K562 (cell line): ENCODE data around the gene COQ7. TPM values are rescaled to one million over a fixed set of nuclear protein-coding genes. Genes with fewer than 3 reads are reported as not detected.

Experiments used
- BHLHE40 ChIP-seq: IDR thresholded peaks from 2 replicates; pipeline ENCODE4 v1.6.1; 2011; ENCODE audit warnings: low read length, improper control_type of control experiment
- HDGF ChIP-seq: fragments of 450-650 bp; IDR thresholded peaks from 2 replicates; pipeline ENCODE4 v1.6.1; 2016
- KAT8 ChIP-seq: fragments of 450-650 bp; IDR thresholded peaks from 2 replicates; pipeline ENCODE4 v1.6.1; 2016; ENCODE audit warnings: low read depth, mild to moderate bottlenecking
- LCOR ChIP-seq: sonication (generic); formaldehyde crosslinking; IDR thresholded peaks from 2 replicates; pipeline ENCODE4 v1.8.0; 2022; ENCODE audit warnings: mild to moderate bottlenecking, missing genetic modification reagents
- LEF1 ChIP-seq: fragments of 450-650 bp; IDR thresholded peaks from 2 replicates; pipeline ENCODE4 v1.6.1; 2016; ENCODE audit warnings: mild to moderate bottlenecking
- MYNN ChIP-seq, 2 experiments: sonication (generic); formaldehyde crosslinking in 1 of 2; IDR thresholded peaks; 2 replicates each; pipeline versions ENCODE4 v1.5.0 to v1.6.1; 2016 to 2020; ENCODE audit warnings: antibody characterized with exemption in 1 of 2, missing genetic modification reagents in 1 of 2
- SMARCE1 ChIP-seq: fragments of 450-650 bp; IDR thresholded peaks from 2 replicates; pipeline ENCODE4 v1.7.1; 2016; ENCODE audit warnings: mild to moderate bottlenecking
- XRCC3 ChIP-seq: fragments of 450-650 bp; IDR thresholded peaks from 2 replicates; pipeline ENCODE4 v1.6.1; 2017; ENCODE audit warnings: mild to moderate bottlenecking, moderate library complexity
- ZMIZ1 ChIP-seq, 2 experiments: fragments of 150-350 bp in 1 of 2; IDR thresholded peaks; 2 replicates each; pipeline ENCODE4 v1.6.1; 2012 to 2016; ENCODE audit warnings: low read depth in 2 of 2, low read length in 2 of 2, mild to moderate bottlenecking in 1 of 2, moderate library complexity in 1 of 2
- polyA plus RNA-seq, 8 experiments: library from polyadenylated mRNA; depleted of rRNA in 4 of 8; stranded (reverse) in 5 of 8; unstranded in 3 of 8; fragments of >200 nt; fragmentation: Nextera tagmentation in 2 of 8; fragmentation: Illumina TruSeq in 1 of 8; extraction: Ambion mirVana in 2 of 8; extraction: Trizol in 1 of 8; gene quantifications; 2 replicates each; pipeline versions ENCODE4 v1.2.1 to v1.2.3, GENCODE V29; 2011 to 2014; ENCODE audit warnings: inconsistent platforms in 1 of 8, missing spikeins in 1 of 8
- total RNA-seq, 7 experiments: library from RNA; depleted of rRNA in 6 of 7; stranded (reverse); fragments of >200 nt in 6 of 7; fragmentation: Illumina TruSeq in 2 of 7; extraction: Trizol in 2 of 7; gene quantifications; 2 replicates each; pipeline versions ENCODE4 v1.2.1 to v1.2.3, GENCODE V29; 2011 to 2021; ENCODE audit warnings: low replicate concordance in 1 of 7
- TF ChIP-seq, protein P1 (sequence below): sonication (generic); formaldehyde crosslinking; IDR thresholded peaks from 2 replicates; pipeline ENCODE4 v1.8.1; 2023; ENCODE audit warnings: mild to moderate bottlenecking, missing genetic modification reagents
- TF ChIP-seq, protein P2 (sequence below): sonication (generic); formaldehyde crosslinking; IDR thresholded peaks from 2 replicates; pipeline ENCODE4 v1.8.0; 2023; ENCODE audit warnings: missing genetic modification reagents, mild to moderate bottlenecking, borderline replicate concordance
- TF ChIP-seq, protein P3 (sequence below), 2 experiments: fragments of 450-650 bp; IDR thresholded peaks; 2 replicates each; pipeline ENCODE4 v1.6.1; 2018; ENCODE audit warnings: mild to moderate bottlenecking in 2 of 2, low read depth in 1 of 2; ENCODE audit not compliant: partially characterized antibody in 2 of 2

The COQ7 gene
- total and polyA plus RNA-seq, 9 of the 15 experiments (the other 6 are each of a cell fraction or from before 2014, with no cell fraction given), result 2.3 to 26.1 (median 15.2) TPM

DNA sequence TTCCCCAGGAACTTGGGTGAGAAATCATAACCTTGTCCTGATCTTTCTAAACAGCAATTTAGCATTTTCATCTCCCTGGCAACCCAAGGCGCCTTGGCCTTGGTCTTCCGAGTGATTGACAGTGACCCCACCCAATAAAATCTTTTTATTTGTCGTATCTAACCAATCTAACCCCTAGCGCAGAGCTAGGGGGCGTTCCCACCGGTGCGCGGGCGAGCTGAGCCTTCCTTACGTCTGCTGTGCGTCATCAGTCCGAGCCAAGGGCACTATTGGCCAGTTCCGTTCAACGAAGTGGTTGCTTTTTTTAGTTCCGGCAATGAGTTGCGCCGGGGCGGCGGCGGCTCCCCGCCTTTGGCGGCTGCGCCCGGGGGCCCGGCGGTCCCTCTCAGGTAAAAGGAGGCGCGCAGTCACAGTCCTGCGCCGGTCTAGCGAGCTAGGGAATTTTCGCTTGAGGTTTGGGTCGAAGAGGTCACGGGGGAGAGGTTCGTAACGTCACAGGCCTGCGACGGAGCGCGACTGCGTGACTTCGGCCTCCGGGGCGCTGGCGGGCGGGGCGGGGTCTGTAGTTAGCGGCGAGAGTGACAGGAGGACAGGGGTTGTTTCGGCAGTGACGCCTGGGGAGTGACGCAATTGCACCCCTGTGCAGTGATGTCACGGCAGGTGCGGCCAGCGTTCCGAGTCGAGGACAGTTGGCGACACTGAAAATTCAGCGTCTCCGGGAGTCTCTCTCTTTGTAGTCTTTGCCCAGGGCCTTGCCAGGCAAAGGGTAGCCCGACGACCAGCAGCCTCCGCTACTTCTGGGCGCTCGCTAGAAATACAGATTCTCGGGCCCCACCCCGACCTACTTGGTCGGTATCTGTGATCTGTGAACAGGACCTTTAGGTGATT, at the start of gene COQ7 (continued):
- TF ChIP-seq SMARCE1, result no peak
- peak; percentile 47; the same call in 1 of the 2 replicates for TF ChIP-seq BHLHE40
- TF ChIP-seq KAT8, result no peak
- TF ChIP-seq LCOR (CRISPR knock-in tag), result peak; percentile 57
- no peak; a peak in 1 of 4 replicates for TF ChIP-seq ZMIZ1 (IDR thresholded peaks at IDR 0.05; ENCODE audit: low read depth in 2 of 2, low read length in 2 of 2)
- TF ChIP-seq HDGF, result no peak
- no peak for TF ChIP-seq LEF1
- TF ChIP-seq, protein P1, sequence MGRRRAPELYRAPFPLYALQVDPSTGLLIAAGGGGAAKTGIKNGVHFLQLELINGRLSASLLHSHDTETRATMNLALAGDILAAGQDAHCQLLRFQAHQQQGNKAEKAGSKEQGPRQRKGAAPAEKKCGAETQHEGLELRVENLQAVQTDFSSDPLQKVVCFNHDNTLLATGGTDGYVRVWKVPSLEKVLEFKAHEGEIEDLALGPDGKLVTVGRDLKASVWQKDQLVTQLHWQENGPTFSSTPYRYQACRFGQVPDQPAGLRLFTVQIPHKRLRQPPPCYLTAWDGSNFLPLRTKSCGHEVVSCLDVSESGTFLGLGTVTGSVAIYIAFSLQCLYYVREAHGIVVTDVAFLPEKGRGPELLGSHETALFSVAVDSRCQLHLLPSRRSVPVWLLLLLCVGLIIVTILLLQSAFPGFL (CRISPR knock-in tag), result no peak
- TF ChIP-seq, protein P2, sequence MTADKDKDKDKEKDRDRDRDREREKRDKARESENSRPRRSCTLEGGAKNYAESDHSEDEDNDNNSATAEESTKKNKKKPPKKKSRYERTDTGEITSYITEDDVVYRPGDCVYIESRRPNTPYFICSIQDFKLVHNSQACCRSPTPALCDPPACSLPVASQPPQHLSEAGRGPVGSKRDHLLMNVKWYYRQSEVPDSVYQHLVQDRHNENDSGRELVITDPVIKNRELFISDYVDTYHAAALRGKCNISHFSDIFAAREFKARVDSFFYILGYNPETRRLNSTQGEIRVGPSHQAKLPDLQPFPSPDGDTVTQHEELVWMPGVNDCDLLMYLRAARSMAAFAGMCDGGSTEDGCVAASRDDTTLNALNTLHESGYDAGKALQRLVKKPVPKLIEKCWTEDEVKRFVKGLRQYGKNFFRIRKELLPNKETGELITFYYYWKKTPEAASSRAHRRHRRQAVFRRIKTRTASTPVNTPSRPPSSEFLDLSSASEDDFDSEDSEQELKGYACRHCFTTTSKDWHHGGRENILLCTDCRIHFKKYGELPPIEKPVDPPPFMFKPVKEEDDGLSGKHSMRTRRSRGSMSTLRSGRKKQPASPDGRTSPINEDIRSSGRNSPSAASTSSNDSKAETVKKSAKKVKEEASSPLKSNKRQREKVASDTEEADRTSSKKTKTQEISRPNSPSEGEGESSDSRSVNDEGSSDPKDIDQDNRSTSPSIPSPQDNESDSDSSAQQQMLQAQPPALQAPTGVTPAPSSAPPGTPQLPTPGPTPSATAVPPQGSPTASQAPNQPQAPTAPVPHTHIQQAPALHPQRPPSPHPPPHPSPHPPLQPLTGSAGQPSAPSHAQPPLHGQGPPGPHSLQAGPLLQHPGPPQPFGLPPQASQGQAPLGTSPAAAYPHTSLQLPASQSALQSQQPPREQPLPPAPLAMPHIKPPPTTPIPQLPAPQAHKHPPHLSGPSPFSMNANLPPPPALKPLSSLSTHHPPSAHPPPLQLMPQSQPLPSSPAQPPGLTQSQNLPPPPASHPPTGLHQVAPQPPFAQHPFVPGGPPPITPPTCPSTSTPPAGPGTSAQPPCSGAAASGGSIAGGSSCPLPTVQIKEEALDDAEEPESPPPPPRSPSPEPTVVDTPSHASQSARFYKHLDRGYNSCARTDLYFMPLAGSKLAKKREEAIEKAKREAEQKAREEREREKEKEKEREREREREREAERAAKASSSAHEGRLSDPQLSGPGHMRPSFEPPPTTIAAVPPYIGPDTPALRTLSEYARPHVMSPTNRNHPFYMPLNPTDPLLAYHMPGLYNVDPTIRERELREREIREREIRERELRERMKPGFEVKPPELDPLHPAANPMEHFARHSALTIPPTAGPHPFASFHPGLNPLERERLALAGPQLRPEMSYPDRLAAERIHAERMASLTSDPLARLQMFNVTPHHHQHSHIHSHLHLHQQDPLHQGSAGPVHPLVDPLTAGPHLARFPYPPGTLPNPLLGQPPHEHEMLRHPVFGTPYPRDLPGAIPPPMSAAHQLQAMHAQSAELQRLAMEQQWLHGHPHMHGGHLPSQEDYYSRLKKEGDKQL (CRISPR knock-in tag), result no peak
- no peak for TF ChIP-seq MYNN (IDR thresholded peaks at IDR 0.05)
- TF ChIP-seq MYNN (CRISPR knock-in tag; IDR thresholded peaks at IDR 0.05), result no peak
- TF ChIP-seq XRCC3, result no peak
- TF ChIP-seq, protein P3, sequence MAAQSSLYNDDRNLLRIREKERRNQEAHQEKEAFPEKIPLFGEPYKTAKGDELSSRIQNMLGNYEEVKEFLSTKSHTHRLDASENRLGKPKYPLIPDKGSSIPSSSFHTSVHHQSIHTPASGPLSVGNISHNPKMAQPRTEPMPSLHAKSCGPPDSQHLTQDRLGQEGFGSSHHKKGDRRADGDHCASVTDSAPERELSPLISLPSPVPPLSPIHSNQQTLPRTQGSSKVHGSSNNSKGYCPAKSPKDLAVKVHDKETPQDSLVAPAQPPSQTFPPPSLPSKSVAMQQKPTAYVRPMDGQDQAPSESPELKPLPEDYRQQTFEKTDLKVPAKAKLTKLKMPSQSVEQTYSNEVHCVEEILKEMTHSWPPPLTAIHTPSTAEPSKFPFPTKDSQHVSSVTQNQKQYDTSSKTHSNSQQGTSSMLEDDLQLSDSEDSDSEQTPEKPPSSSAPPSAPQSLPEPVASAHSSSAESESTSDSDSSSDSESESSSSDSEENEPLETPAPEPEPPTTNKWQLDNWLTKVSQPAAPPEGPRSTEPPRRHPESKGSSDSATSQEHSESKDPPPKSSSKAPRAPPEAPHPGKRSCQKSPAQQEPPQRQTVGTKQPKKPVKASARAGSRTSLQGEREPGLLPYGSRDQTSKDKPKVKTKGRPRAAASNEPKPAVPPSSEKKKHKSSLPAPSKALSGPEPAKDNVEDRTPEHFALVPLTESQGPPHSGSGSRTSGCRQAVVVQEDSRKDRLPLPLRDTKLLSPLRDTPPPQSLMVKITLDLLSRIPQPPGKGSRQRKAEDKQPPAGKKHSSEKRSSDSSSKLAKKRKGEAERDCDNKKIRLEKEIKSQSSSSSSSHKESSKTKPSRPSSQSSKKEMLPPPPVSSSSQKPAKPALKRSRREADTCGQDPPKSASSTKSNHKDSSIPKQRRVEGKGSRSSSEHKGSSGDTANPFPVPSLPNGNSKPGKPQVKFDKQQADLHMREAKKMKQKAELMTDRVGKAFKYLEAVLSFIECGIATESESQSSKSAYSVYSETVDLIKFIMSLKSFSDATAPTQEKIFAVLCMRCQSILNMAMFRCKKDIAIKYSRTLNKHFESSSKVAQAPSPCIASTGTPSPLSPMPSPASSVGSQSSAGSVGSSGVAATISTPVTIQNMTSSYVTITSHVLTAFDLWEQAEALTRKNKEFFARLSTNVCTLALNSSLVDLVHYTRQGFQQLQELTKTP (IDR thresholded peaks at IDR 0.05; ENCODE audit: low read depth in 1 of 2, partially characterized antibody in 2 of 2), result no peak
